Measurements from ENCODE around the gene CCDC28B.
A peak's percentile ranks its signal among the peaks of the same experiment; 100 is the strongest.

CCDC28B gene

GRCh38 chr1:32223683-32224082 lies 23.3 kb downstream of the CCDC28B start:
- no peak for DNase-seq

GRCh38 chr1:32224285-32224684 lies 23.9 kb downstream of the CCDC28B start:
- no peak for DNase-seq

DNA sequence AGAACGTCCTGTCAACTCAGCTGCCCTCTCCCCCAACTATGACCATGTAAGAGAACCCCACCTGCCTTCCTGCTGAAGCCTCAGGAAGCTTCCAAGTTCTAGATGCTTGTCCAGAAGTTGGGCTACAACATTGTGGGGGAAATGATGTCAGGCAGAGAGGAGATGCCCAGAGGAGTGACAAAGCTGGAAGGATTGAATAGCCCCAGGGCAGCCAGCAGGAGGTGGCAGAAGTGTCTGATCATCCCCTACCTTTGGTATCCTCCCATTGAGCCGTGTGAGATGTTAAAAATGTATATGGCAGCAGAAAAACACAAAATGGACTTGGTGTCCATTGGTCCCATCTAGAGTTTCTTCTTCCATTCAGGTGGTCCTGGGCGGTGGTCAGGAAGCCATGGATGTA lies 28.4 kb downstream of the CCDC28B start:
- DNase-seq = no peak

- DNase-seq = no peak
These were observed 31.5 kb downstream of the CCDC28B start for GRCh38 chr1:32231843-32232432.

GRCh38 chr1:32232558-32233304 lies 32.3 kb downstream of the CCDC28B start:
- no peak for DNase-seq

- no peak for DNase-seq
These were observed 34.4 kb downstream of the CCDC28B start for GRCh38 chr1:32234792-32235191.

DNA sequence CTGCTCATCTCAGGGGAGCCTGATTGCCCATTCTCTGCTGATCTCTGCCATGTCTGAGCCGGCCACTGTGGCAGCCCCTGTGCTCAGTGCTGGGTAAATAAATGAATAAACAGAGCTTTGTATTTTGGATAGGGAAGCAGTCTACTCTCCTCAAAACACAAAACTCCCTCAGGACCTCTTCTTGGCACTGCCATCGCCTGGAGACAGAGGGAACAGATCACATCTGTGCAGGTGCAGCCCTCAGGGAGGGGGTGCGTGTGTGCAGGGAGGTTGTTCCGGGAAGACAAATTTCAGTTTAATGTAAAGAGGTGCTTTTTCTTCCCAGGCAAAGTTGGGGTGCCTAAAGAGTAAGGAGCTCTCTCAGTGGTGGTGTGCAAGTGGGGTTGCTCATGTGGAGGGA lies 38.9 kb downstream of the CCDC28B start:
- no peak for DNase-seq

GRCh38 chr1:32239790-32240139 lies 39.4 kb downstream of the CCDC28B start:
- no peak for DNase-seq

DNA sequence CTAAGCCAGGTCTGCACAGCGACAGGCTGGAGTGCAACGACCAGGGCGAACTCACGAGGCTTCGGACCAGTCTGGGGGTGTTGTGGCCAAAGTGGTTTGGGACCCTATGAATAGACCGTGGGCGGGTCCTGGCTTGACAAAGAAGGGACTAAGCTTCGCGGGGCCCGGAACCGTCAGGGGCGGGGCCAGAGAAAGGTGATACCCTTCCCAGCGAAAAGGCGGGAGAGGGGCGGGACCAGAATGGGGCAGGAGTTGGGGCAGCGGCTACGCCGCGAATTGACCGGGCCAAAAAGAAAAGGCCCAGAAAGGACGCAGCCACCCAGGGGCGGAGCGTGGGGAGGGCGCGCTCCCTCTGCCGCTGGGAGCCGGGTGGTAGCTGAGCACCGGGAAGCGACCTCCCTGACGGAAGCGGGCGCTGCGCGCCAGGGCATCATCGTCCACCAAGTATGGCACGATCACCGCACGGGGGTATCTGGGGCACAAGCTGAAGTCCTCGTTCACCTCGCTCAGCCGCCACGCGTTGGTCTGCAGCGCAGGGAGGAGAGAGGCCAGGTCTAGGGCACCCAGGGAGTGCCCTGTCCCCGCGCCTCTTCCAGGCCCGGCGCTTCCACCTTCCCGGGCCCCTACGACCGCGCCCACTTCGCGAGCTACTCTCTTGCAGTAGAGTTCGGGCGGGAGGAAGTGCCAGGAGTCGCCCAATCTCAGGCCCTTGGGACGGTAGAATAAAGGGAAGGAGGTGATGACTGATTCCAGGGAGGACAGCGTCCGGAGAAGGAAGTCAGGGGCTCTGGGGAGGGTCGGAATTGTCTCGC lies 40.0 kb downstream of the CCDC28B start:
- DNase-seq = peak; percentile 69

- DNase-seq = peak; percentile 42
These were observed 40.8 kb downstream of the CCDC28B start for GRCh38 chr1:32241001-32241763.

DNA sequence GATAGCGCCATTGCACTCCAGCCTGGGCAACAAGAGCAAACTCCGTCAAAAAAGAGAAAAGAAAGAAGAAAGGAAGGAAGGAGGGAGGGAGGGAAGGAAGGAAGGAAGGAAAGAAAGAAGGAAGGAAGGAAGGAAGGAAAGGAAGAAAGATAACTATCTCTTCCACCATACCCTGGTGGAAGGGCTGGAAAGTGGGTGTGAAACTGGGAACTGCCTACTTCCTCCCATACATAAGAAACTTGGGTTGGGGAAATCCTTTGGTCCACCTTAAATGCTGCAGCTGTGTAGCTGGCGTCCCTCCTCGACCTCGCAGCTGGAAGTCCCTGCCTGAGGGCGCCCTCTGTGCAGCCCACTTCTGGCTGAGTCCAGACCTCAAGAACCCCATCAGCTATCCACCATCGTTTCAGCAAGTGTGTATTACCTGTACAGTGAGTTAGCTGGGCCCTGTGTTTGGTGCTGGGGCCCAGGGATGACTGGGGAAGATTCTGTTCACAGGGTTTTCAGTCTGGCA lies 42.0 kb downstream of the CCDC28B start:
- no peak for DNase-seq

- DNase-seq = no peak
These were observed 46.5 kb downstream of the CCDC28B start, which contains the start of gene FAM167B for GRCh38 chr1:32246888-32247273. FAM167B (plus strand) TSS chr1:32247222; CDS start chr1:32247422, 200 bp downstream.

GRCh38 chr1:32247452-32247851 lies 47.1 kb downstream of the CCDC28B start:
- DNase-seq = no peak

DNA sequence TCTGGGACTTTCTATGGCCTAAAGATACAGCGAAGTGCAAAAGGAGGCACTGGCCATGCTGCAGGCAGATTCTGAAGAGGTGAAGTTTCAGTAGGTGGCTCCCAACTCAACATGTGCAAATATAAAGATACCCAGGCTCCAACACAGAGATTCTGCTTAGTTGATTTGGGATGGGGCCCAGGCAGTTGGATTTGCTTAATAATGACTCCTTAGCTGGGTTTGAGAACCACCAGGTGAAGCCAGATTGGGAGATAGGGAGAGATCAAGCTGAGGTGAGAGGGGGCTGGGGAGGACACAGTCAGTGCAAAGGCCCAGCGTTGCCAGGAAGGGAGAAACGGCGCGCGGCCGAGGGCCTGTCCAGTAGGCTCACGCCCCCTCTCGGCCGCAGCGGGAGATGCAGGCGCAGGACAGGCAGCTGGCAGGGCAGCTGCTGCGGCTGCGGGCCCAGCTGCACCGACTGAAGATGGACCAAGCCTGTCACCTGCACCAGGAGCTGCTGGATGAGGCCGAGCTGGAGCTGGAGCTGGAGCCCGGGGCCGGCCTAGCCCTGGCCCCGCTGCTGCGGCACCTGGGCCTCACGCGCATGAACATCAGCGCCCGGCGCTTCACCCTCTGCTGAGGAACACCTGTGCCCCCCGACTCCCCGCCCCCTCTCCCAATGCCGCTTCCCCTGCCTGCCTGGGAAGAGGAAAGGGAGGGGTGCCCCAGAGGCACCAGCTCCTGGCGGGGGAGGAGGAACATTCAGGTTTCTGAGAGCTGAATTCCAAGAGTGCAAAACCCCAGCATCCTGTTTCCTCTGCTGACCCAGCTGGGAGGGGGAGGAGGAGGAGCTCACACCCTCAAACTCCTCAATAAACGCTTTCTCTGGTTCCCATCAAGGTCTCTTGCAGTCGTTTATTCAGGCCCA lies 47.8 kb downstream of the CCDC28B start:
- peak; percentile 81 for DNase-seq

- DNase-seq = peak; percentile 89
These were observed 49.6 kb downstream of the CCDC28B start for GRCh38 chr1:32249831-32250525.

DNA sequence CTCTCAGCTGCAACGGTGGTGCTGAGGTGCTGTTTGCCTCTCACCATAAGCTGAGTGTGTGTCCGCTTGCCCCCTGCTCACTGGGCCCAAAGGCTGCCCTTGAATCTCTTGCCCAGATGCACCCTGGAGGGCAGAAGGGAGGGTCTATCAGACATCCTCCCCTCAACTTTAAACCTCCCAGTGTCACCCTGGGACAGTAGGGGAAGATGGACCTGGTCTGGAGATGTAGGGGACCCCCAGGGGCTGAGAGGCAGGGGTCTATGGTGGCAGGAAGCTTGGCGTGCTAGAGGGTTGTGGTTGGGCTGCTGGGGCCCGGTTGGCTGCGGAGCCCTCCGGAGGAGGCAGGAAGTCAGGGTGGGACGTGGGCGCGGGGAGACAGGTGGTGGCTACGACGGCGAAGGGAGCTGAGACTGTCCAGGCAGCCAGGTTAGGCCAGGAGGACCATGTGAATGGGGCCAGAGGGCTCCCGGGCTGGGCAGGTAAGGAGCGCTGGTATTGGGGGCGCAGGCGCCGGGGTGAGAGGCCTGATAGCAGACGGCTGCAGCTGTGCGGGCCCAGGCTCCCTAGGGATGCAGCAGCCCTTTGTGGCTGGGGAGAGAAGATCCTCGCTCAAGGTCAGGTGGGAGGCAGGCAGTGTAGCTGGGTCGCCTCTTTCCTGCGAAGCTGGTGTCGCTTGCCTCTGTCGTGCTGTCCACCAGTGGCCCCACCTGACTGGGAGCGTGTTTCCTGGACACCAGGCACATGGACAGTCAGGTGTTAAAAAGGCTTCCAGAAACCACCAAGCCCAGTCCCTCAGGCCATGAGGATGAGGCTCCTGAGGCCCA lies 50.7 kb downstream of the CCDC28B start, which contains the start of gene LCK:
TSS of gene LCK (plus strand) at position 373 of the 824 bp plus-strand sequence. CDS start 23,065 bp downstream, outside the sequence.
- DNase-seq = peak; percentile 64
